Stomach (tissue), 4 donors: ENCODE measurements around the gene IREB2.

Experiments used
- CTCF ChIP-seq, 7 experiments: fragments of 450-650 bp in 4 of 7; fragments of 200-600 bp in 3 of 7; sonication (generic) in 3 of 7; IDR thresholded peaks; one replicate each; pipeline ENCODE4 v1.5.1; 2016 to 2019; ENCODE audit warnings: antibody characterized with exemption in 7 of 7, control low read depth in 2 of 7, mild to moderate bottlenecking in 1 of 7
- EP300 ChIP-seq: sonication (generic); formaldehyde crosslinking; IDR thresholded peaks from one replicate; pipeline ENCODE4 v1.6.1; 2017; ENCODE audit warnings: antibody characterized with exemption
- POLR2A ChIP-seq, 4 donors: fragments of 450-650 bp; IDR thresholded peaks; one replicate each; pipeline ENCODE4 v1.6.1; 2016; ENCODE audit warnings: antibody characterized with exemption in 4 of 4, control low read depth in 2 of 4, mild to moderate bottlenecking in 1 of 4, moderate library complexity in 1 of 4
- POLR2AphosphoS5 ChIP-seq, 3 donors: sonication (generic); formaldehyde crosslinking; IDR thresholded peaks; one replicate each; pipeline ENCODE4 v1.6.1; 2016; ENCODE audit warnings: antibody characterized with exemption in 3 of 3

GRCh38 chr15:78550194-78550593, 112.2 kb downstream of the IREB2 start:
- TF ChIP-seq EP300 (no peak), CTCF (IDR thresholded peaks at IDR 0.05) (no peak), POLR2AphosphoS5 (IDR thresholded peaks at IDR 0.05) (no peak), POLR2A (IDR thresholded peaks at IDR 0.05) (no peak)
